Mesodermal cell (in vitro differentiated cells): ENCODE measurements around the gene CPN1.
A peak's percentile ranks its signal among the peaks of the same experiment; 100 is the strongest.

Experiments
- H3K27ac ChIP-seq: 2 replicates; pipeline ENCODE4 v1.7.0; 2013; ENCODE audit warnings: mild to moderate bottlenecking, low read depth, low read length, moderate library complexity; ENCODE audit not compliant: severe bottlenecking
- H3K36me3 ChIP-seq: 2 replicates; pipeline ENCODE4 v1.7.1; 2013; ENCODE audit warnings: mild to moderate bottlenecking, low read length, moderate library complexity; ENCODE audit not compliant: control insufficient read depth, insufficient read depth
- H3K4me1 ChIP-seq: one replicate; pipeline ENCODE4 v1.7.1; 2013; ENCODE audit warnings: mild to moderate bottlenecking, low read length; ENCODE audit not compliant: insufficient read depth, control insufficient read depth, poor library complexity, severe bottlenecking
- H3K4me3 ChIP-seq: 2 replicates; pipeline ENCODE4 v1.7.0; 2013; ENCODE audit warnings: low read length, control low read depth, mild to moderate bottlenecking; ENCODE audit not compliant: insufficient read depth, poor library complexity, severe bottlenecking; ENCODE audit errors: extremely low read depth
- H3K9me3 ChIP-seq: 2 replicates; pipeline ENCODE4 v1.7.1; 2013; ENCODE audit warnings: mild to moderate bottlenecking, low read length, moderate library complexity; ENCODE audit not compliant: control insufficient read depth
- WGBS, 2 experiments: methylation state at CpG; one replicate each; pipeline ENCODE4 v1.1.5; 2013; ENCODE audit warnings: missing lambda C conversion rate in 2 of 2; ENCODE audit not compliant: insufficient coverage in 2 of 2; 5-methylcytosine and 5-hydroxymethylcytosine counted together

CPN1 gene

GRCh38 chr10:100046021-100046486, 35.6 kb downstream of the CPN1 start:
- H3K36me3 ChIP-seq: no peaks in the 10 kb centered on the region
- peaks cover 18% of the 10 kb centered on the region for H3K4me1 ChIP-seq
- H3K4me3 ChIP-seq: no peak overlapping the region
- no peak overlapping the region for H3K27ac ChIP-seq
- WGBS, 2 experiments: 23 to 41% methylated on average over 6 to 7 of the region's 7 CpGs
- no peaks in the 10 kb centered on the region for H3K9me3 ChIP-seq

DNA sequence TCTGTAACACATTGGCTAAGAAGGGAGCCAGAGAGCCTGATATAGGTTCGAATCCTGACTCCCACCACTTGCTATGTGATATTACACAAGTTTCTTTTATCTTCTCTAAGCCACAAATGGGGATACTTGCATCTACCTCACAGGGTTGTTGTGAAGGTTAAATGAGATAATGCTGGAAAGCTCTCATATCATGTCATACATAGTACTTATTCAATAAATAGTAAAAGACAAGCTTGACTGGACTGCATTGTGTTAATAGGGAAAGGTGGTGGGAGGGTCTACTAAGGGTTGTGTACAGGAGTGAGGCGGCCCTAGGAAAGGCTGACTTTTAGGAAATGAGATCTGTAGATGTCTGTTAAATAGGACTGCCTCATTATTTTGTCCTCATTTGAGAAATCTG, 36.1 kb downstream of the CPN1 start:
- H3K27ac ChIP-seq: no peak overlapping the region
- peaks cover 18% of the 10 kb centered on the region for H3K4me1 ChIP-seq
- WGBS, 2 experiments: 56 to 60% methylated on average over 1 of the region's 2 CpGs
- no peak overlapping the region for H3K4me3 ChIP-seq
- H3K9me3 ChIP-seq: no peaks in the 10 kb centered on the region
- no peaks in the 10 kb centered on the region for H3K36me3 ChIP-seq

DNA sequence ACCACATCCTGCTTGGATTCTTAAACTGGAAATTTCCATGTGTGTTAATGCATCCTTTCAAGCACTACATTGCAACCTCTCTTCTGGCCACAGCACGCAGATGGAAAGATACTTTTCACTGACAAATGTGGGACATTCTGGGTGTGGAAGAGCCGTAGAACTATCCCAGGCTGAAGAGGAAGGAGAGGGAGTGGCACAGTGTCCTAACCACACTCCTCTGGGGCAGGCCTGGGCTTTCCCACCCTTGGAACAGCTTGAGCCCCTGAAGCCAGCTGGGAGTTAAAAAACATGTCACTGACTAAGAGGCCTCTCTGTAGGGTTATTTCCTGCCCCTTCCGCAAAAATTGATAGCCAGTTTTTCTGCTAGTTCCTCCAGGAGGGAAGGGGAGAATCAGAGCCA, 37.9 kb downstream of the CPN1 start:
- peaks cover 18% of the 10 kb centered on the region for H3K4me1 ChIP-seq
- no peaks in the 10 kb centered on the region for H3K36me3 ChIP-seq
- peak overlapping the region; percentile 75 for H3K27ac ChIP-seq
- no peaks in the 10 kb centered on the region for H3K9me3 ChIP-seq
- H3K4me3 ChIP-seq: no peak overlapping the region
- 57 to 73% methylated on average over 1 to 2 of the region's 3 CpGs for WGBS, 2 experiments

DNA sequence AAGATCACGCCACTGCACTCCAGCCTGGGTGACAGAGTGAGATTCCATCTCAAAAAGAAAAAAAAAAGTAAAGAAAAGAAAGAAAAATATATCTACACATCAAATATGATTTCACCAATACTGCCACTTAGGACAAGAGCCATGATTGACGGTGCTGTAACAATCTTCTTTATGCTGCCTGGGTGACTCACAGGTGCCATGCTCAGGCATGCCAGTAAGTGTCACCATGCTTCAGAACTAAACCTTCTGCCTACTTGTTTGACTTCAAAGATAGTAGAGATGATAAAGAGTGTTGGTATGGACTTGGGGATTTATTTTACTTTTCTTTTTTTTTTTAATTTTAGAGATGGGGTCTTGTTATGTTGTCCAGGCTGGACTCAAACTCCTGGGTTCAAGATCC, 38.3 kb downstream of the CPN1 start:
- Histone ChIP-seq H3K27ac (no peak overlapping the region), H3K4me3 (no peak overlapping the region), H3K36me3 (no peaks in the 10 kb centered on the region), H3K4me1 (peaks cover 22% of the 10 kb centered on the region), H3K9me3 (no peaks in the 10 kb centered on the region)
- no CpG with 5 or more reads among the region's 2 CpGs for WGBS, 2 experiments

- Histone ChIP-seq H3K9me3 (no peaks in the 10 kb centered on the region), H3K4me1 (peaks cover 22% of the 10 kb centered on the region), H3K27ac (no peak overlapping the region), H3K36me3 (no peaks in the 10 kb centered on the region), H3K4me3 (no peak overlapping the region)
- 86 to 92% methylated on average over 1 to 2 of the region's 2 CpGs for WGBS, 2 experiments
Observed at GRCh38 chr10:100041306-100042002, 40.2 kb downstream of the CPN1 start.

- peaks cover 8% of the 10 kb centered on the region for H3K4me1 ChIP-seq
- H3K36me3 ChIP-seq: no peaks in the 10 kb centered on the region
- WGBS, 2 experiments: 29 to 58% methylated on average over 1 of the region's 1 CpG
- no peak overlapping the region for H3K27ac ChIP-seq
- H3K9me3 ChIP-seq: no peaks in the 10 kb centered on the region
- no peak overlapping the region for H3K4me3 ChIP-seq
Observed at GRCh38 chr10:100038561-100039071, 43.1 kb downstream of the CPN1 start.

- peaks cover 4% of the 10 kb centered on the region for H3K4me1 ChIP-seq
- H3K36me3 ChIP-seq: no peaks in the 10 kb centered on the region
- H3K4me3 ChIP-seq: no peak overlapping the region
- no peak overlapping the region for H3K27ac ChIP-seq
- 92 to 96% methylated on average over 2 to 3 of the region's 5 CpGs for WGBS, 2 experiments
- no peaks in the 10 kb centered on the region for H3K9me3 ChIP-seq
Observed at GRCh38 chr10:100037758-100038315, 43.8 kb downstream of the CPN1 start.

DNA sequence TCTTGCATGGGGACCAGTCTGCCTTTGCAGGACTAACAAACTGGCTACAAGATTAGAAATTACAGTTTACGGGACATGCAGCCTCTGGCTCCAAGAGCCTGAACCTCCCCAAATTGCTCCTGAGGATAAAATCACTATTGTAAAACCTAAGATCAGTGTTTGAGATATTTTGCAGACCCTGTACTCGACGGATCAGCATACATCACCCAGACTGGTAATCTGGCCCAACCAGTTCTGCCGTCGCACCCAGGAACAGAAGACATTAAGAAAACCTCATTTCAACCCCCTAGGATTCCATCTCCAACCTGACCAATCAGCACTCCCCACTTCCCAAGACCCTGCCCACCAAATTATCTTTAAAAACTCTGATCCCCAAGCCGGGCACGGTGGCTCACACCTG, 44.8 kb downstream of the CPN1 start:
- no peaks in the 10 kb centered on the region for H3K36me3 ChIP-seq
- 88 to 91% methylated on average over 7 of the region's 7 CpGs for WGBS, 2 experiments
- H3K9me3 ChIP-seq: no peaks in the 10 kb centered on the region
- H3K27ac ChIP-seq: no peak overlapping the region
- no peak overlapping the region for H3K4me3 ChIP-seq
- peaks cover 4% of the 10 kb centered on the region for H3K4me1 ChIP-seq

DNA sequence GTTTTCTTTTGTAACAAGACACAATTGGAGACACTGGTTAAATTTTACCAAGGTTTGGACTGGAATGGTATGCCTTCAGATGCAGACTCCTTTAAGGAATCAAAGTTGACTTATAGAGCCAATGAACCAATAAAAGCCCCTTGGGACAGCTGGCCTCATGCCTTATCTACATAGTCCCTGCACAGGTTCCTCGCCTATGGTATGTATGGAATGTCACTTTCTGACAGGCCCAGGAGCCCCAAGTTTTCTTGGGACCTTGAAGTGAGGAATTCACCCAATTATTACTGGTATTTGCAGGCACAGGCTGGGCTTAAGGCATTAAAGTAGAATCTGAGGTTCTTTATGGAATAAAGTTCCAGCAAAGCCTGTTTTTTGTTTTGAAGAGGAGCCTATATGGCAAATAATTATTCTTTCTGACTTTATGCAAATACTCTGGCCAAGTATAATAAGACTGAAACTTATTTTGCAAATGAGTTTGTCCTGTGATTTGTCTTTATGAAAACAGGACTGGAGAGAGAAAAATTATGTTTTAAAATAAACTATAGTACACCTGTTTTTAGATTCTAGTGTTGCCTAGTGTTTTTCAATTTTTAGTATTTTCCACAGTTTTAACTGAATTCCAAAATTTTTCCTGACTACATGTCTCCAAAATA, 47.8 kb downstream of the CPN1 start:
- Histone ChIP-seq H3K4me3 (no peak overlapping the region), H3K36me3 (no peaks in the 10 kb centered on the region), H3K4me1 (peaks cover 4% of the 10 kb centered on the region), H3K27ac (no peak overlapping the region), H3K9me3 (peaks cover 4% of the 10 kb centered on the region)
- WGBS, 2 experiments: 60 to 100% methylated on average over 1 of the region's 1 CpG

DNA sequence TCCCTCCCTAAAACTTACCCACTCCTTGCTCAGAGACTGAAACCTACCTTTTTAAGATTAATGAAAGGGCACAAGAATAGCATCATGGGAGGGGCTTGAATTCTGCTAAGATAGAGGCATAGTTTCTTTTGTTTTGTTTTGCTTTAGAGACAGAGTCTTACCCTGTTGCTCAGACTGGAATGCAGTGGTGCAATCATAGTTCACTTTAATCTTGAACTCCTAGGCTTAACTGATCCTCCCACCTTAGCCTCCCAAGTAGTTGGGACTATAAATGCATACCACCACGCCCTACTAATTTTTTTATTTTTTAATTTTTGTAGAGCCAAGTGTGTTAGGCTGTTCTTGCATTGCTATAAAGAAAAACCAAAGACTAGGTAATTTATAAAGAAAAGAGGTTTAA, 54.3 kb downstream of the CPN1 start:
- no peak overlapping the region for H3K4me3 ChIP-seq
- no CpG with 5 or more reads among the region's 1 CpG for WGBS, 2 experiments
- H3K27ac ChIP-seq: no peak overlapping the region
- peaks cover 21% of the 10 kb centered on the region for H3K9me3 ChIP-seq
- H3K4me1 ChIP-seq: no peaks in the 10 kb centered on the region
- H3K36me3 ChIP-seq: no peaks in the 10 kb centered on the region

DNA sequence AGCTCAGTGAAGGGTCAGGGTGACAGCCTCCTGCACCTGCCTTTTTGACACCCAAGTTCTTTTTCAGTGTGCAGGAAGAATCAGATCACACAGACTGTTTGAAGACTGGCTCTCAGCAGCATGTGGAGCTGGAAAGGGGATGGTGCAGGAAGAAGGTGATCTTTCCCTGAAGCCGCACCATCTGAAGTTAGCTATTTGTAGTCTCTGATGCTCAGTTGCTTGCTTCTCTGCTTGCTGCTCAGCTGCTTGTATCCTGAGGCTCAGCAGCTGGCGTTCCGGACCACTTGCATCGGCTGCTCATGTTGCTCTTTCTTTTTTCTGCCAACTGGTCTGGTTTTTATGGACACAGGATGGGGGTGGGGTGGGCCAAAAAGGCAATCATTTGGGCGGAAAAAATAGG, 56.1 kb downstream of the CPN1 start:
- Histone ChIP-seq H3K4me3 (no peak overlapping the region), H3K36me3 (no peaks in the 10 kb centered on the region), H3K27ac (no peak overlapping the region), H3K4me1 (no peaks in the 10 kb centered on the region), H3K9me3 (peaks cover 21% of the 10 kb centered on the region)
- 83 to 93% methylated on average over 3 to 5 of the region's 5 CpGs for WGBS, 2 experiments
